GM12801 (cell line): ENCODE measurements around the gene SLC31A1.

ENCODE experiments used
- TF ChIP-seq, protein P1 (sequence below): IDR thresholded peaks from one replicate; pipeline ENCODE4 v1.5.1; 2011; ENCODE audit warnings: control low read depth; ENCODE audit not compliant: insufficient read length; ENCODE audit errors: extremely low read depth

SLC31A1 gene

DNA sequence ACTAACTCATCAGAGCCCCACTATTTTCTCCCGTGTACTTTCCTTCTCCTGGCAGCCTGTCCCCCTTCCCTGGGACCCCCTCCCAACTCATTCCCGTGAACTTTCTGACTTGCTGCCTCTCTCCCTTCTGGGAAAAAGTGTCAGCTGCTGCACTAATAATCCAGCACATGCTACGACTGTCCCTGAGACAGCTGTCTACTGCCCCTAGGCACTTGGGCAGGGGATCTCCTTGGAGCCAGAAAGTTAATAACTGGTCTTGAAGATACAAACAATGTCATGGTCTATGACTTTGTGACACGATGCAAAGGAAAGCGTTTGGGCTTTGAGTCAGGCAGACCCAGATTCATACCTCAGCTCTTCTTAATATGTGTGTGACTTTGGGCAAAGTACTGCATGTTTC is 91.9 kb downstream of the SLC31A1 start:
- TF ChIP-seq, protein P1, sequence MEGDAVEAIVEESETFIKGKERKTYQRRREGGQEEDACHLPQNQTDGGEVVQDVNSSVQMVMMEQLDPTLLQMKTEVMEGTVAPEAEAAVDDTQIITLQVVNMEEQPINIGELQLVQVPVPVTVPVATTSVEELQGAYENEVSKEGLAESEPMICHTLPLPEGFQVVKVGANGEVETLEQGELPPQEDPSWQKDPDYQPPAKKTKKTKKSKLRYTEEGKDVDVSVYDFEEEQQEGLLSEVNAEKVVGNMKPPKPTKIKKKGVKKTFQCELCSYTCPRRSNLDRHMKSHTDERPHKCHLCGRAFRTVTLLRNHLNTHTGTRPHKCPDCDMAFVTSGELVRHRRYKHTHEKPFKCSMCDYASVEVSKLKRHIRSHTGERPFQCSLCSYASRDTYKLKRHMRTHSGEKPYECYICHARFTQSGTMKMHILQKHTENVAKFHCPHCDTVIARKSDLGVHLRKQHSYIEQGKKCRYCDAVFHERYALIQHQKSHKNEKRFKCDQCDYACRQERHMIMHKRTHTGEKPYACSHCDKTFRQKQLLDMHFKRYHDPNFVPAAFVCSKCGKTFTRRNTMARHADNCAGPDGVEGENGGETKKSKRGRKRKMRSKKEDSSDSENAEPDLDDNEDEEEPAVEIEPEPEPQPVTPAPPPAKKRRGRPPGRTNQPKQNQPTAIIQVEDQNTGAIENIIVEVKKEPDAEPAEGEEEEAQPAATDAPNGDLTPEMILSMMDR: no peak
